HEK293T (cell line): Measurements from ENCODE around the gene SYNJ2.

Source experiments
- CTCF ChIA-PET: fragments of 350-600 bp; formaldehyde crosslinking; extraction: SDS; loops from one replicate; lab custom pipeline; 2021; ENCODE audit warnings: antibody characterized with exemption, inconsistent platforms; lab: Yijun Ruan, JAX
- POLR2A ChIA-PET: fragments of 350-600 bp; formaldehyde crosslinking; extraction: SDS; loops from one replicate; lab custom pipeline; 2020; ENCODE audit warnings: antibody characterized with exemption, inconsistent platforms; lab: Yijun Ruan, JAX
- DNase-seq: peaks from one replicate; pipeline ENCODE4 v3.0.0; 2012; ENCODE audit warnings: mixed read lengths; ENCODE audit errors: extremely low spot score
- ARNT ChIP-seq: fragments of 450-650 bp; IDR thresholded peaks from 2 replicates; pipeline ENCODE4 v1.6.1; 2017; ENCODE audit warnings: mild to moderate bottlenecking
- BHLHE40 ChIP-seq: fragments of 450-650 bp; IDR thresholded peaks from 2 replicates; pipeline ENCODE4 v1.6.1; 2016; ENCODE audit warnings: mild to moderate bottlenecking, moderate library complexity, borderline replicate concordance
- CTBP1 ChIP-seq: fragments of 450-650 bp; IDR thresholded peaks from 2 replicates; pipeline ENCODE4 v1.6.1; 2016; ENCODE audit warnings: borderline replicate concordance
- ELF4 ChIP-seq: fragments of 450-650 bp; IDR thresholded peaks from 2 replicates; pipeline ENCODE4 v1.6.1; 2017; ENCODE audit warnings: antibody characterized with exemption
- FOXA1 ChIP-seq: fragments of 450-650 bp; IDR thresholded peaks from 2 replicates; pipeline ENCODE4 v1.6.1; 2016; ENCODE audit warnings: mild to moderate bottlenecking
- FOXK2 ChIP-seq: fragments of 450-650 bp; IDR thresholded peaks from 2 replicates; pipeline ENCODE4 v1.6.1; 2016; ENCODE audit warnings: mild to moderate bottlenecking
- FOXM1 ChIP-seq: fragments of 450-650 bp; IDR thresholded peaks from 2 replicates; pipeline ENCODE4 v1.6.1; 2017; ENCODE audit warnings: mild to moderate bottlenecking, borderline replicate concordance
- HDGF ChIP-seq: fragments of 450-650 bp; IDR thresholded peaks from 2 replicates; pipeline ENCODE4 v1.6.1; 2017; ENCODE audit warnings: antibody characterized with exemption, borderline replicate concordance
- L3MBTL2 ChIP-seq: fragments of 450-650 bp; conservative IDR thresholded peaks from 2 replicates; pipeline ENCODE4 v1.6.1; 2016; ENCODE audit warnings: mild to moderate bottlenecking
- LEF1 ChIP-seq: fragments of 450-650 bp; IDR thresholded peaks from 2 replicates; pipeline ENCODE4 v1.6.1; 2017; ENCODE audit warnings: mild to moderate bottlenecking, borderline replicate concordance
- NFRKB ChIP-seq: fragments of 450-650 bp; IDR thresholded peaks from 2 replicates; pipeline ENCODE4 v1.6.1; 2016; ENCODE audit warnings: mild to moderate bottlenecking, moderate library complexity
- PKNOX1 ChIP-seq: fragments of 450-650 bp; IDR thresholded peaks from 2 replicates; pipeline ENCODE4 v1.6.1; 2016
- SP1 ChIP-seq: fragments of 450-650 bp; IDR thresholded peaks from 2 replicates; pipeline ENCODE4 v1.6.1; 2017
- SUZ12 ChIP-seq: fragments of 450-650 bp; IDR thresholded peaks from 2 replicates; pipeline ENCODE4 v1.6.1; 2016; ENCODE audit warnings: mild to moderate bottlenecking
- TARDBP ChIP-seq: fragments of 450-650 bp; IDR thresholded peaks from 2 replicates; pipeline ENCODE4 v1.6.1; 2016
- ZNF384 ChIP-seq: fragments of 450-650 bp; IDR thresholded peaks from 2 replicates; pipeline ENCODE4 v1.6.1; 2016

SYNJ2 gene

DNA sequence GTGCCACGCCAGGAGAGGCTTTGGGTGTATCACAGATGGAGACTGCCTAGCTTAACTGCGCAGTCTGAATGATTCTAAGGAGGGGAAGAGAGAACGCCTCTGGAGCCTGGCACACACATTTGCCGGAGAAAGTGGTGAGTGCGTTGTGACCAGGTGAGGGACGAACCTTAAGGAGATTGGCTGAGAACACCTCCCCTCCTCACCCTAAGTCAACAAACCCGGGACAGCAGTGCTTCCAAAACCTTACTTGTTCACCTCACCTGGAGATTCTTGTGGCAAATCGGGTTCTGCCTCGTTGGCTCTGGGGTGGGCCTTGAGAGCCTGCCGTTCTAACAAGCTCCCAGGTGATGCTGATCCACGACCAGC, 9.4 kb downstream of the SYNJ2 start:
- ChIA-PET POLR2A (no interaction called here), CTCF (interaction anchor here (0.6 kb wide), 1 partner anchor 9 kb away, joined by 3 read pairs; no protein-coding TSS in a partner anchor)
- DNase-seq = no peak
- no peak for TF ChIP-seq FOXK2

DNA sequence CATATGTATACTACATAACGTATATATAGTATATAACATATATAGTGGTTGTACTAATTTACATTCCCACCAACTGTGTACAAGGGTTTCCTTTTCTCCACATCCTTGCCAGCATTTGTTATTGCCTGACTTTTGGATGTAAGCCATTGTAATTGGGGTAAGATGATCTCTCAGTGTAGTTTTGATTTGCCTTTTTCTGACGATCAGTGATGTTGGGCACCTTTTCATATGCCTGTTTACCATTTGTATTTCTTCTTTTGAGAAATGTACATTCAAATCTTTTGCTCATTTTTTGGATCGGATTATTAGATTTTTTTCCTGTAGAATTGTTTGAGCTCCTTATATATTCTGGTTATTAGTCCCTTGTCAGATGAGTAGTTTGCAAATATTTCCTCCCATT, 11.4 kb downstream of the SYNJ2 start:
- POLR2A ChIA-PET = no interaction called here
- DNase-seq = no peak
- CTCF ChIA-PET = no interaction called here
- TF ChIP-seq BHLHE40 (no peak), FOXA1 (no peak), HDGF (no peak), FOXM1 (no peak), ARNT (no peak), SP1 (no peak), ZNF384 (no peak)

- CTCF ChIA-PET = no interaction called here
- TF ChIP-seq ELF4 (no peak), CTBP1 (no peak), SUZ12 (no peak), NFRKB (no peak), L3MBTL2 (no peak), FOXK2 (no peak), LEF1 (no peak), FOXM1 (no peak), BHLHE40 (no peak), PKNOX1 (no peak), ZNF384 (no peak), TARDBP (no peak), ARNT (no peak)
- POLR2A ChIA-PET = no interaction called here
- no peak for DNase-seq
Measured at GRCh38 chr6:157994125-157994795, 12.6 kb downstream of the SYNJ2 start.

- ChIA-PET CTCF (no interaction called here), POLR2A (no interaction called here)
- TF ChIP-seq ELF4 = no peak
- no peak for DNase-seq
Measured at GRCh38 chr6:157995458-157995857, 13.8 kb downstream of the SYNJ2 start.

- TF ChIP-seq FOXM1 (no peak), FOXA1 (no peak), FOXK2 (no peak), PKNOX1 (no peak), L3MBTL2 (no peak), TARDBP (no peak), BHLHE40 (no peak)
- ChIA-PET CTCF (no interaction called here), POLR2A (no interaction called here)
- no peak for DNase-seq
Measured at GRCh38 chr6:157996201-157996712, 14.6 kb downstream of the SYNJ2 start.

- ChIA-PET CTCF (no interaction called here), POLR2A (no interaction called here)
- no peak for TF ChIP-seq LEF1
- TF ChIP-seq SP1 = no peak
- TF ChIP-seq CTBP1 = no peak
- no peak for TF ChIP-seq PKNOX1
- TF ChIP-seq FOXM1 = no peak
- no peak for TF ChIP-seq FOXK2
- TF ChIP-seq SUZ12 = no peak
- TF ChIP-seq NFRKB = no peak
- no peak for TF ChIP-seq HDGF
- TF ChIP-seq L3MBTL2 = no peak
- no peak for TF ChIP-seq TARDBP
- TF ChIP-seq ARNT = no peak
- TF ChIP-seq FOXA1 = no peak
- DNase-seq = no peak
Measured at GRCh38 chr6:157996918-157997702, 15.4 kb downstream of the SYNJ2 start.

- CTCF ChIA-PET = interaction anchor here (2.2 kb wide), 1 partner anchor 28 kb away, joined by 8 read pairs; no protein-coding TSS in a partner anchor
- TF ChIP-seq NFRKB (no peak), HDGF (no peak), SUZ12 (no peak), FOXK2 (no peak), FOXA1 (no peak), PKNOX1 (no peak), ARNT (no peak), TARDBP (no peak), SP1 (no peak), FOXM1 (no peak), CTBP1 (no peak), LEF1 (no peak), ELF4 (no peak), L3MBTL2 (no peak), ZNF384 (no peak), BHLHE40 (no peak)
- no peak for DNase-seq
- POLR2A ChIA-PET = no interaction called here
Measured at GRCh38 chr6:157997893-157998608, 16.4 kb downstream of the SYNJ2 start.
